HL-60 (cell line): ENCODE data around the gene ARHGEF7.

Experiments
- DNase-seq, 2 experiments: peaks; one replicate each; pipeline ENCODE4 v3.0.0-alpha.2; 2010 to 2020; ENCODE audit warnings: low read depth in 1 of 2, low spot score in 1 of 2
- H3K27ac ChIP-seq: fragments of 250-450 bp; sonication (Bioruptor Pico); replicated peaks from 2 replicates; pipeline ENCODE4 v1.5.1; 2020; ENCODE audit warnings: mild to moderate bottlenecking, moderate library complexity
- H3K27me3 ChIP-seq: fragments of 250-450 bp; sonication (Bioruptor Pico); 2 replicates; pipeline ENCODE4 v1.5.1; 2021; ENCODE audit warnings: mild to moderate bottlenecking, moderate library complexity; ENCODE audit not compliant: insufficient read depth, poor library complexity, severe bottlenecking
- H3K4me3 ChIP-seq: replicated peaks from 2 replicates; pipeline ENCODE4 v1.5.1; 2011; ENCODE audit warnings: mild to moderate bottlenecking, control low read depth, low read length; ENCODE audit not compliant: insufficient read depth
- GABPA ChIP-seq: IDR thresholded peaks from 2 replicates; pipeline ENCODE4 v1.6.1; 2012; ENCODE audit warnings: low read depth
- POLR2AphosphoS5 ChIP-seq: IDR thresholded peaks from 2 replicates; pipeline ENCODE4 v1.6.1; 2012; ENCODE audit warnings: low read depth
- SPI1 ChIP-seq: IDR thresholded peaks from 2 replicates; pipeline ENCODE4 v1.6.1; 2012; ENCODE audit warnings: low read depth, mild to moderate bottlenecking, borderline replicate concordance
- TF ChIP-seq, protein P1 (sequence below): IDR thresholded peaks from one replicate; pipeline ENCODE4 v1.5.1; 2011; ENCODE audit warnings: low read length, control low read depth, inconsistent platforms; ENCODE audit not compliant: insufficient read depth
- TF ChIP-seq, protein P2 (sequence below): IDR thresholded peaks from 2 replicates; pipeline ENCODE4 v1.6.1; 2012; ENCODE audit warnings: low read depth; ENCODE audit not compliant: insufficient replicate concordance

ARHGEF7 gene

DNA sequence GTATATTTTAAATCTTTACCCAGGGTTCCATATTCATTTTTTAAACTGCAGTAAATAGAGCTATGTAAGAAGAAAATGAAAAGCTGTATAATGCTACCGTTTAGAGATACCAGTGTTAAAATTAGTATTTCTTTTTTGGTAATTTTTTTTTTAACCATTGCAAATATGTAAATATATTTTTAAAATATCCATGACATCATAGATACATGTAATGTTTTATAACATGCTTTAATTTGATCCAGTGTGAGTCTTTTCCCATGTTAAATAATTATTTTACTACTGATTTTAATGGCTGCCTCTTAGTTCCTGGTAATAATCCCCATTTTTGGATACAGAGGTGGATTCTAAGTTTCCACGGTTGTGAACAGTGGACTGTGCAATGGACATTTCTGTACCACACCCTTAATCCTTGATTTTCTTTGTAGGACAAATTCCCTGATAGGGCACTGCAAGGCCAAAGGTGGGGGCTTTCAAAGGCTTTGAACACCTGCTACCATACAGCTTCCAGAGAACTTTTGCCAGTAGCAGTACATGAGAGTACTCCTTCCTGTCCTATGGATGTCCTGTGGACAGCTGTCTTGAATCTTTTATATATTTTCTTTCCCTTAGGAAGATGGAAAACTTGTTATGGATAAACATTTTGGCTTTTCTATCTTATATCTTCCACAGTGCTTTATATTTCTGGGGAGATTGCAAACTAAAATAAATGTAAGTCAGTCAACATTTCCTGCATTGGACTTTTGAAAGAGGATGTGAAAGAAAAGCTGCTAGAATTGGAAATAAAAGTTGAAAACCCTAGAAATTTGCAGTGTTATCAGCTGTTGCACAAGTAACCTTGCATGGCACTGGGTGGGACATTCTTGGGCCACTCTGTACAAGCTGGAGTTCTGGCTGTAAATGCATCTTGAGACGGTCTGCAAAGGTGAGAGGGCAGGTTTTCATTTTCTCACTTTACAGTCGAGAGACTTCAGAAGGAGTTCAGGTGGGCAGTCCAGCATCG lies 46.8 kb downstream of the ARHGEF7 start:
- Histone ChIP-seq H3K4me3 (no peak overlapping the region), H3K27ac (no peak overlapping the region), H3K27me3 (no peaks in the 10 kb centered on the region)
- DNase-seq, result no peak
- TF ChIP-seq, protein P1, sequence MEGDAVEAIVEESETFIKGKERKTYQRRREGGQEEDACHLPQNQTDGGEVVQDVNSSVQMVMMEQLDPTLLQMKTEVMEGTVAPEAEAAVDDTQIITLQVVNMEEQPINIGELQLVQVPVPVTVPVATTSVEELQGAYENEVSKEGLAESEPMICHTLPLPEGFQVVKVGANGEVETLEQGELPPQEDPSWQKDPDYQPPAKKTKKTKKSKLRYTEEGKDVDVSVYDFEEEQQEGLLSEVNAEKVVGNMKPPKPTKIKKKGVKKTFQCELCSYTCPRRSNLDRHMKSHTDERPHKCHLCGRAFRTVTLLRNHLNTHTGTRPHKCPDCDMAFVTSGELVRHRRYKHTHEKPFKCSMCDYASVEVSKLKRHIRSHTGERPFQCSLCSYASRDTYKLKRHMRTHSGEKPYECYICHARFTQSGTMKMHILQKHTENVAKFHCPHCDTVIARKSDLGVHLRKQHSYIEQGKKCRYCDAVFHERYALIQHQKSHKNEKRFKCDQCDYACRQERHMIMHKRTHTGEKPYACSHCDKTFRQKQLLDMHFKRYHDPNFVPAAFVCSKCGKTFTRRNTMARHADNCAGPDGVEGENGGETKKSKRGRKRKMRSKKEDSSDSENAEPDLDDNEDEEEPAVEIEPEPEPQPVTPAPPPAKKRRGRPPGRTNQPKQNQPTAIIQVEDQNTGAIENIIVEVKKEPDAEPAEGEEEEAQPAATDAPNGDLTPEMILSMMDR, result no peak
- TF ChIP-seq POLR2AphosphoS5 (no peak), SPI1 (no peak), GABPA (no peak)
- TF ChIP-seq, protein P2, sequence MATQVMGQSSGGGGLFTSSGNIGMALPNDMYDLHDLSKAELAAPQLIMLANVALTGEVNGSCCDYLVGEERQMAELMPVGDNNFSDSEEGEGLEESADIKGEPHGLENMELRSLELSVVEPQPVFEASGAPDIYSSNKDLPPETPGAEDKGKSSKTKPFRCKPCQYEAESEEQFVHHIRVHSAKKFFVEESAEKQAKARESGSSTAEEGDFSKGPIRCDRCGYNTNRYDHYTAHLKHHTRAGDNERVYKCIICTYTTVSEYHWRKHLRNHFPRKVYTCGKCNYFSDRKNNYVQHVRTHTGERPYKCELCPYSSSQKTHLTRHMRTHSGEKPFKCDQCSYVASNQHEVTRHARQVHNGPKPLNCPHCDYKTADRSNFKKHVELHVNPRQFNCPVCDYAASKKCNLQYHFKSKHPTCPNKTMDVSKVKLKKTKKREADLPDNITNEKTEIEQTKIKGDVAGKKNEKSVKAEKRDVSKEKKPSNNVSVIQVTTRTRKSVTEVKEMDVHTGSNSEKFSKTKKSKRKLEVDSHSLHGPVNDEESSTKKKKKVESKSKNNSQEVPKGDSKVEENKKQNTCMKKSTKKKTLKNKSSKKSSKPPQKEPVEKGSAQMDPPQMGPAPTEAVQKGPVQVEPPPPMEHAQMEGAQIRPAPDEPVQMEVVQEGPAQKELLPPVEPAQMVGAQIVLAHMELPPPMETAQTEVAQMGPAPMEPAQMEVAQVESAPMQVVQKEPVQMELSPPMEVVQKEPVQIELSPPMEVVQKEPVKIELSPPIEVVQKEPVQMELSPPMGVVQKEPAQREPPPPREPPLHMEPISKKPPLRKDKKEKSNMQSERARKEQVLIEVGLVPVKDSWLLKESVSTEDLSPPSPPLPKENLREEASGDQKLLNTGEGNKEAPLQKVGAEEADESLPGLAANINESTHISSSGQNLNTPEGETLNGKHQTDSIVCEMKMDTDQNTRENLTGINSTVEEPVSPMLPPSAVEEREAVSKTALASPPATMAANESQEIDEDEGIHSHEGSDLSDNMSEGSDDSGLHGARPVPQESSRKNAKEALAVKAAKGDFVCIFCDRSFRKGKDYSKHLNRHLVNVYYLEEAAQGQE, result no peak

DNA sequence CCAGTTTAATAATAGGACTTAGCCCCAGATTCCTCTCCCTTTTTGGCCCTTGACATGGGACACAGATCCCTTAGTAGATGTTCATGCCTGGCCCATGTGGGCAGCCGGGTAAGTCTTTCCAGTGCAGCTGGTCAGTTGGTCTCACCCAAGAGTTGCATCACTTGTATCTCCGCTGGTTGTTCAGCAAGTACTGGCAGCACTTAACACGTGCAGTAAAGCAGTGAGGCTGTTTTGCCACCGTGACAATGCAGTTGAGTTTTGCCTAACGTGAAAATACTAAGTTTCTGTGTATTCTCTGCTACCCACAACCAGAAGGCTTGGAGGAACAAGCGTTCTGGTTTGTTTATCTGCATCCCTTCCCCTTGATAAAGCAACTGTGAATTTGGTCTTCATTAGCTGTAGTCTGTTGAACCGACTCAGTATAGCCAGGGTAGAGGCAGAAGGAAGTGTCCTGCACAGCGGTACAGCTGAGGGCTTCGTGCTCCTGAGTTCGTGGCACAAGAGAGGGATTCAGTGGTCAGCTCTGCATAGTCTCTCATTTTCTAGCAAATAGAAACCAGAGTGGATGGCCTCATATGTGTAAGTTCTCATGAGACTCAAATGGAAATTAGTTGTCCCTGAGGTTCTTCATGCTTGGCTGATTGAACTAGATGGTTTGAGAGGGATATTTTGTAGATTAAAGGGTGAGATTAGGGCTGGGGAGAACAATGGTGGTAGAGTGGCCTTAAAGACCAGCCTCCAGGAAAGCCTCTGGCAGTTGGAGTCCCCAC lies 50.3 kb downstream of the ARHGEF7 start:
- DNase-seq, result no peak
- Histone ChIP-seq H3K4me3 (no peak overlapping the region), H3K27ac (no peak overlapping the region), H3K27me3 (no peaks in the 10 kb centered on the region)
- TF ChIP-seq GABPA (no peak), SPI1 (no peak), POLR2AphosphoS5 (no peak)
- TF ChIP-seq, protein P2, result no peak
- TF ChIP-seq, protein P1, result no peak

DNA sequence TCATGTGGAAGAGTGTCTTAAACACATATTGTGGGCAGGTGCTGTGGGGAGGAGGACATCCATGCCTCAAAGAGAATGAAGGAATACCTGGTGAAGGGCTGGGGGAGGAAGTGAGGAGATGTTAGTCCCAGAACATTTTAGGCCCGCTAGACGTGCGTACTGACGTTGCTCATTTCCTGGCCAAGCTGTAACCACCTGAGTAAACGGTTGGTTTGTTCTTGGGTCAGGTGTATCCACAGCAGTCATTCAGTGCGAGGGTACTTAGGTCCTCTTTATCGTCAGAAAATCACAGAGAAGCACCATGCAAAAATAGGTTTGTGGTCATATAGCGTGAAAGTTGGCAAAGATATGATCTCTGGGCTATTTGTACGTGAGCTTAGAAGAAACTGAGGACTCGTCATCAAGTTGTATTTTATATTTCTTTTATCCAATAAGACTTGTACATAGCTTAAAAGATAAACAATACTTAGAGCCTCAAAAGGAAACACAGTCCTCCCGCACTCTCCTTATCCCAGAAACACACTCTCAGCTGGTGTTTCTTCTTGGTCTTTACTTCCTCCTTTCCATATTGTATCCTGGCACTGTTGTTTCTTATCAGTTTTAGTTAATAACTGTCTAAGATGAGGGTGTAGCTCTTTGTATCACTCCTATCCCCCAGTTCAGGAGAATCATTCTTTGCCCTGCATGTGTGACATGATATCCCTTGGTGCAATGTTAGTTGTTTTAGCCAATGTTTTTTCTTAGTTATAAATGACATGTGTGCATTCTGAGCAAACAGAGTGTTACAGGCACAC lies 52.0 kb downstream of the ARHGEF7 start:
- no peaks in the 10 kb centered on the region for H3K27me3 ChIP-seq
- H3K27ac ChIP-seq, result no peak overlapping the region
- H3K4me3 ChIP-seq, result no peak overlapping the region
- TF ChIP-seq SPI1 (no peak), GABPA (no peak), POLR2AphosphoS5 (no peak)
- TF ChIP-seq, protein P2, result no peak
- TF ChIP-seq, protein P1, result no peak
- DNase-seq, result no peak
